Measurements from ENCODE around the gene PTTG1IP.

DNA sequence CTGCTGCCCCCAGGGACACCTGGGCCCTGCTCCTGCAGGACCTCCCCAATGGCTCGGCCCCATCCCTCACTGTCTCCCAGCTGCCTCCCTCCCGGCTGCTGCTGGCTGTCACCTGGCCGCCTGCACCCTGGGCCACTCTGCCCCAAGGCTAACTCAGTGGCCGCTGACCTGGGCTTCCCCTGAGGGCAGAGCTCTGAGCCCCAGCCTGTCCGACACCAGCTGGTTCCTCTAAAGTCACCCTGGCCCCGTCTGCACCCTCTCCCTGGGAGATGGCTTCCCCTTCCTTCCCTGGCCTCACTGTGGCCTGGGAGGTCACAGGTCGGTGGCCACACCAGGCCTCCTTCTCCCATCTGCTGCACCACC is 32.2 kb upstream of the PTTG1IP start:
- no peak for TF ChIP-seq POLR2A (IDR thresholded peaks at IDR 0.05; ENCODE audit: low read depth, low read length)
- TF ChIP-seq TAF1 (IDR thresholded peaks at IDR 0.05; ENCODE audit: low read depth, low read length): no peak

Data from GM12891 (cell line).